Gastroesophageal sphincter (tissue), 3 donors: ENCODE measurements around the gene GNG3.

Source experiments
- CTCF ChIP-seq, 4 experiments: fragments of 200-600 bp in 2 of 4; fragments of 450-650 bp in 2 of 4; sonication (generic) in 1 of 4; IDR thresholded peaks; one replicate each; pipeline ENCODE4 v1.5.1; 2017 to 2019; ENCODE audit warnings: antibody characterized with exemption in 4 of 4, mild to moderate bottlenecking in 2 of 4, moderate library complexity in 2 of 4
- POLR2A ChIP-seq, 2 donors: fragments of 450-650 bp; IDR thresholded peaks; one replicate each; pipeline ENCODE4 v1.6.1; 2017; ENCODE audit warnings: antibody characterized with exemption in 2 of 2, mild to moderate bottlenecking in 2 of 2, moderate library complexity in 1 of 2

- TF ChIP-seq CTCF (IDR thresholded peaks at IDR 0.05) (no peak), POLR2A (IDR thresholded peaks at IDR 0.05) (no peak)
These were observed 34.3 kb upstream of the GNG3 start for GRCh38 chr11:62673196-62673525.
